CD4-positive, alpha-beta T cell treated with Interleukin-15 for 4 hours (primary cell): ENCODE measurements around the gene DYNLT5.
"Not testable (repeated sequence)": the region's sequence is repeated elsewhere in the genome, so short reads cannot be mapped to it uniquely, and the experiment has no call there.

ENCODE experiments used
- DNase-seq: peaks from one replicate; pipeline ENCODE4 v3.0.0-alpha.2; 2020; ENCODE audit warnings: low spot score

Gene DYNLT5

GRCh38 chr1:66788231-66788939, 36.1 kb downstream of the DYNLT5 start:
- peak; percentile 41 for DNase-seq

- DNase-seq, result no peak
Observed at GRCh38 chr1:66791621-66792610, 39.7 kb downstream of the DYNLT5 start.

- not testable (repeated sequence) for DNase-seq
Observed at GRCh38 chr1:66795839-66796238, 43.6 kb downstream of the DYNLT5 start.

- DNase-seq, result no peak
Observed at GRCh38 chr1:66809245-66809644, 57.0 kb downstream of the DYNLT5 start.

- DNase-seq, result no peak
Observed at GRCh38 chr1:66809736-66810326, 57.6 kb downstream of the DYNLT5 start.

GRCh38 chr1:66824771-66825170, 72.5 kb downstream of the DYNLT5 start:
- DNase-seq, result no peak
